B cell (primary cell): ENCODE measurements around the gene C1orf105. TPM values are rescaled to one million over a fixed set of nuclear protein-coding genes. Genes with fewer than 3 reads are reported as not detected.
A peak's percentile ranks its signal among the peaks of the same experiment; 100 is the strongest.

Experiments
- ATAC-seq: fragments of 200-7000 bp; cut with Tn5 transposase; one replicate; pipeline ENCODE4 v1.10.0; 2021; ENCODE audit warnings: low read depth, mild to moderate bottlenecking, moderate number of reproducible peaks, moderate library complexity
- CTCF ChIA-PET: fragments of 350-600 bp; sonication (Branson Sonifier 250); formaldehyde crosslinking; loops from one replicate; lab custom pipeline; 2021; ENCODE audit warnings: antibody characterized with exemption, inconsistent platforms; lab: Charles Lee
- POLR2A ChIA-PET: fragments of 350-600 bp; sonication (Branson Sonifier 250); formaldehyde crosslinking; loops from one replicate; lab custom pipeline; 2021; ENCODE audit warnings: antibody characterized with exemption; lab: Charles Lee
- DNase-seq: peaks from one replicate; pipeline ENCODE4 v3.0.0; 2013
- H2AFZ ChIP-seq: 2 replicates; pipeline ENCODE4 v1.6.1; 2012; ENCODE audit warnings: mild to moderate bottlenecking, low read depth, low read length; ENCODE audit not compliant: insufficient read depth, poor library complexity, severe bottlenecking
- H3K27ac ChIP-seq, 2 donors: 1 replicate in 1 of 2; 2 replicates in 1 of 2; pipeline ENCODE4 v1.5.1; 2012 to 2013; ENCODE audit warnings: low read length in 2 of 2, mild to moderate bottlenecking in 2 of 2, moderate library complexity in 1 of 2
- H3K27me3 ChIP-seq, 4 experiments: fragments of 200-600 bp in 1 of 4; sonication (generic) in 1 of 4; replicated peaks in 1 of 4; 1 replicate in 2 of 4; 2 replicates in 2 of 4; pipeline versions ENCODE4 v1.6.1 to v1.7.0; 2013 to 2016; ENCODE audit warnings: low read length in 3 of 4, mild to moderate bottlenecking in 2 of 4, mixed read lengths in 1 of 4, moderate library complexity in 1 of 4; ENCODE audit not compliant: insufficient read depth in 4 of 4, control insufficient read depth in 3 of 4; ENCODE audit errors: control extremely low read depth in 1 of 4
- H3K36me3 ChIP-seq, 2 experiments: replicated peaks in 1 of 2; 1 replicate in 1 of 2; 2 replicates in 1 of 2; pipeline versions ENCODE4 v1.6.1 to v1.7.1; 2013; ENCODE audit warnings: low read length in 1 of 2; ENCODE audit not compliant: insufficient read depth in 2 of 2, control insufficient read depth in 1 of 2; ENCODE audit errors: control extremely low read depth in 1 of 2, extremely low read depth in 1 of 2
- H3K4me1 ChIP-seq, 2 donors: fragments of 200-600 bp in 1 of 2; sonication (generic) in 1 of 2; 1 replicate in 1 of 2; 2 replicates in 1 of 2; pipeline versions ENCODE4 v1.5.1 to v1.6.1; 2013 to 2017; ENCODE audit warnings: low read length in 2 of 2; ENCODE audit not compliant: control insufficient read depth in 2 of 2, insufficient read depth in 2 of 2
- H3K4me2 ChIP-seq: replicated peaks from 2 replicates; pipeline ENCODE3; 2012; ENCODE audit warnings: mild to moderate bottlenecking, low read depth, low read length; ENCODE audit not compliant: poor library complexity, severe bottlenecking
- H3K4me3 ChIP-seq, 5 experiments: fragments of 200-600 bp in 1 of 5; sonication (generic) in 1 of 5; 1 replicate in 3 of 5; 2 replicates in 2 of 5; pipeline versions ENCODE4 v1.5.1 to v1.7.0; 2011 to 2016; ENCODE audit warnings: low read length in 4 of 5, mild to moderate bottlenecking in 4 of 5, low read depth in 2 of 5, control low read depth in 1 of 5, moderate library complexity in 1 of 5; ENCODE audit not compliant: insufficient read depth in 1 of 5; ENCODE audit errors: control extremely low read depth in 1 of 5, extremely low read depth in 1 of 5
- H3K79me2 ChIP-seq: fragments of 200-600 bp; sonication (generic); one replicate; pipeline ENCODE4 v1.6.0; 2016; ENCODE audit warnings: low read length; ENCODE audit not compliant: control insufficient read depth, insufficient read depth
- H3K9ac ChIP-seq: fragments of 200-600 bp; sonication (generic); 2 replicates; pipeline ENCODE4 v1.6.1; 2017; ENCODE audit warnings: mild to moderate bottlenecking, low read length, moderate library complexity
- H3K9me3 ChIP-seq, 3 donors: one replicate each; pipeline versions ENCODE4 v1.6.1 to v1.7.1; 2013; ENCODE audit warnings: low read length in 2 of 3; ENCODE audit not compliant: control insufficient read depth in 2 of 3, insufficient read depth in 1 of 3; ENCODE audit errors: control extremely low read depth in 1 of 3
- H4K20me1 ChIP-seq: 2 replicates; pipeline ENCODE4 v1.6.0; 2012; ENCODE audit warnings: mild to moderate bottlenecking, low read length; ENCODE audit not compliant: insufficient read depth, control insufficient read depth, poor library complexity, severe bottlenecking
- H3K27ac Mint-ChIP-seq: one replicate; pipeline ENCODE4 v1.8.0; 2021; ENCODE audit warnings: mixed read lengths
- H3K27me3 Mint-ChIP-seq: one replicate; pipeline ENCODE4 v1.8.0; 2021; ENCODE audit warnings: mixed read lengths
- H3K4me1 Mint-ChIP-seq: one replicate; pipeline ENCODE4 v1.8.0; 2021; ENCODE audit warnings: mixed read lengths
- H3K4me3 Mint-ChIP-seq: one replicate; pipeline ENCODE4 v1.8.0; 2021; ENCODE audit warnings: mixed read lengths
- H3K9me3 Mint-ChIP-seq: one replicate; pipeline ENCODE4 v1.8.0; 2022; ENCODE audit warnings: mixed read lengths; ENCODE audit not compliant: insufficient read depth
- CTCF ChIP-seq: fragments of 200-600 bp; IDR thresholded peaks from one replicate; pipeline ENCODE4 v1.8.0; 2022; ENCODE audit warnings: antibody characterized with exemption, mild to moderate bottlenecking
- EZH2 ChIP-seq: IDR thresholded peaks from 2 replicates; pipeline ENCODE4 v1.6.1; 2012; ENCODE audit warnings: borderline replicate concordance, low read depth, mild to moderate bottlenecking, moderate library complexity, low read length; ENCODE audit not compliant: insufficient read depth, poor library complexity, severe bottlenecking
- WGBS: methylation state at CpG from one replicate; pipeline ENCODE4 v1.1.5; 2013; ENCODE audit warnings: missing lambda C conversion rate; ENCODE audit not compliant: insufficient coverage; 5-methylcytosine and 5-hydroxymethylcytosine counted together
- intact Hi-C: fragments of 100-400 bp; cut with micrococcal nuclease; formaldehyde crosslinking; loops from one replicate; pipeline ENCODE4 v1.10.0; 2022
- polyA plus RNA-seq: library from polyadenylated mRNA; depleted of rRNA; stranded (reverse); fragments of >200 nt; gene quantifications from 2 replicates; pipeline ENCODE4 v1.2.3, GENCODE V29; 2012
- total RNA-seq, 2 donors: library from RNA; stranded (reverse); fragments of 120-200 nt in 1 of 2; gene quantifications; 1 replicate in 1 of 2; 2 replicates in 1 of 2; pipeline versions ENCODE4 v1.2.3 to v1.2.4, GENCODE V29; 2013 to 2022

C1orf105 gene
- total and polyA plus RNA-seq, 2 donors (not counting 1 experiment from before 2014, with no cell fraction given), result not detected

GRCh38 chr1:172378109-172378760 is 42.2 kb upstream of the C1orf105 start:
- POLR2A ChIA-PET, result interaction anchor here (1.1 kb wide), 1 partner anchor 21 kb away, joined by 3 read pairs; no protein-coding TSS in a partner anchor
- Histone ChIP-seq H3K4me3 (no peak overlapping the region), H3K4me1 (peaks cover 26 to 37% of the 10 kb centered on the region in 2 donors), H3K79me2 (no peaks in the 10 kb centered on the region), H3K27ac (no peak overlapping the region), H3K9ac (no peak overlapping the region), H3K9me3 (no peaks in the 10 kb centered on the region), H3K27me3 (no peaks in the 10 kb centered on the region), H3K4me2 (no peak overlapping the region), H3K36me3 (no peaks in the 10 kb centered on the region), H4K20me1 (no peaks in the 10 kb centered on the region), H2AFZ (no peak overlapping the region)
- no peaks in the 10 kb centered on the region for H3K27me3 Mint-ChIP-seq
- H3K4me3 Mint-ChIP-seq, result no peak overlapping the region
- ATAC-seq (no peak), DNase-seq (no peak)
- H3K4me1 Mint-ChIP-seq, result peaks cover 50% of the 10 kb centered on the region
- intact Hi-C loops, result no loop called here
- TF ChIP-seq CTCF, result no peak
- TF ChIP-seq EZH2, result no peak
- WGBS, result no CpG with 5 or more reads among the region's 1 CpG
- H3K27ac Mint-ChIP-seq, result peak overlapping the region; percentile 32
- CTCF ChIA-PET, result interaction anchor here (2.3 to 5.0 kb wide), 3 partner anchors 15 to 21 kb away, joined by 6 to 23 read pairs (median 20); no protein-coding TSS in a partner anchor
- H3K9me3 Mint-ChIP-seq, result no peaks in the 10 kb centered on the region
